Sigmoid colon (tissue), 7 donors: ENCODE measurements around the gene HOXC9. TPM values are rescaled to one million over a fixed set of nuclear protein-coding genes. Genes with fewer than 3 reads are reported as not detected.

Source experiments
- DNase-seq: peaks from one replicate; pipeline ENCODE4 v3.0.0-alpha.2; 2019
- H3K27ac ChIP-seq, 4 donors: fragments of 200-600 bp; sonication (generic); one replicate each; pipeline ENCODE4 v1.5.1; 2016 to 2019; ENCODE audit warnings: mild to moderate bottlenecking in 1 of 4
- H3K27me3 ChIP-seq, 3 donors: fragments of 200-600 bp; sonication (generic); one replicate each; pipeline ENCODE4 v1.5.1; 2019; ENCODE audit warnings: mild to moderate bottlenecking in 1 of 3
- H3K36me3 ChIP-seq, 4 donors: fragments of 200-600 bp; sonication (generic); one replicate each; pipeline ENCODE4 v1.5.1; 2016 to 2019
- H3K4me1 ChIP-seq, 4 donors: fragments of 200-600 bp; sonication (generic); one replicate each; pipeline ENCODE4 v1.5.1; 2017 to 2019
- H3K4me3 ChIP-seq, 4 donors: fragments of 200-600 bp; sonication (generic); one replicate each; pipeline ENCODE4 v1.5.1; 2017 to 2019; ENCODE audit warnings: mild to moderate bottlenecking in 2 of 4, moderate library complexity in 1 of 4
- H3K9me3 ChIP-seq, 4 donors: fragments of 200-600 bp in 3 of 4; sonication (generic) in 3 of 4; one replicate each; pipeline versions ENCODE4 v1.5.1 to v1.6.1; 2013 to 2019
- EP300 ChIP-seq, 4 donors: sonication (generic); formaldehyde crosslinking; IDR thresholded peaks; one replicate each; pipeline ENCODE4 v1.6.1; 2017; ENCODE audit warnings: antibody characterized with exemption in 4 of 4
- POLR2A ChIP-seq, 2 donors: fragments of 450-650 bp; IDR thresholded peaks; one replicate each; pipeline ENCODE4 v1.6.1; 2016; ENCODE audit warnings: antibody characterized with exemption in 2 of 2, mild to moderate bottlenecking in 2 of 2, moderate library complexity in 2 of 2
- POLR2AphosphoS5 ChIP-seq, 4 donors: sonication (generic); formaldehyde crosslinking; IDR thresholded peaks; one replicate each; pipeline ENCODE4 v1.6.1; 2017; ENCODE audit warnings: antibody characterized with exemption in 4 of 4
- WGBS, 2 donors: extraction: QIAGEN DNeasy Blood & Tissue Kit; methylation state at CpG; one replicate each; pipeline ENCODE4 v1.1.7; 2013; 5-methylcytosine and 5-hydroxymethylcytosine counted together
- intact Hi-C: fragments of 100-400 bp; cut with DNase I; formaldehyde crosslinking; loops from one replicate; pipeline ENCODE4 v1.15.1; 2023
- polyA plus RNA-seq, 3 donors: library from polyadenylated mRNA; stranded (reverse); fragments of 200-250 nt; gene quantifications; one replicate each; pipeline ENCODE4 v1.2.3, GENCODE V29; 2013
- total RNA-seq, 4 donors: library from RNA; depleted of rRNA; stranded (reverse); fragments of >200 nt; gene quantifications; one replicate each; pipeline ENCODE4 v1.1.0, GENCODE V29; 2016
- TF ChIP-seq, protein P1 (sequence below), 4 experiments: fragments of 450-650 bp in 3 of 4; fragments of 200-600 bp in 1 of 4; IDR thresholded peaks; one replicate each; pipeline ENCODE4 v1.5.1; 2016 to 2019; ENCODE audit warnings: antibody characterized with exemption in 4 of 4, mild to moderate bottlenecking in 3 of 4, moderate library complexity in 2 of 4
- donor health status: healthy with polysubstance abuse.
- donor health status: Bipolar disorder and iron deficiency.
- donor health status: healthy.

The HOXC9 gene
- total and polyA plus RNA-seq, 7 donors: 0.04 TPM; not detected in 6

DNA sequence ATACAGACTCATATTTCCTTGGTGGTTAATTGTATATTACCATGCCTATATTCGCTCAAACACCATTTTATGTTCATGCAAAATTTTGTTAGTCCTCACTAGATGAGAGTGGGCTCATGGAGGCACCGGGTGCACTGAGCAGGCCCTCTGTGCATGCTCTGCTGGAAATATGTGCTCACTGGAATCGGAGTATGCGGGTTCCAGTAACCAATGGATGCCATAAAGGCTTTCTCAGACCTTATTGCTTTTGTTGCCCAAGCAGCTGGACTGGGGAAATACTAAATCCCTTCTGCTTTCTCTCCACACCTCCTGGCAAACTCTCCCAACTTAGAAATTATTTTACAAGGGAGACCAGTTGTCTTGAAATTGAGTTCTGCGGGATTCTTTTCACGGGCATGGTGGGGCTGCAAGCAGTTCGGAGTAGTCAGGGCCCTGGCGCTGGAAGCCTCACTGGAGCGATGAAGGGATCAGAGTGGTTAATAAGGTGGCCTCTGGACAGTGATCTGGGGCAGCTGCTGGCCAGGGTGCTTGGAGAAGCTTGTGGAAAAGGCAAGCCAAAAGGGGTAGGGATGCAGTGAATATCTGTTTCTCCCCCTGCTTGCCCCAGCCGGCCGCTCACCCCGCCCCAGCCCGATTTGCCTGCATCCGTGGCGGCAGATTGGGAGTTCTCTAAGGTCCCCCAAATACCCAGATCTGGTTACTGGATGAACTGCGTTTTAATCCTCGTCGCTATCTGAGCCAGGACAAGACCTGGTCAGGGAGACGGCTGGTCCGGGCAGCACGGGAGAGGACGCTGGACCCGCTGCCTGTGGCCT, 20.8 kb downstream of the HOXC9 start:
- Histone ChIP-seq H3K9me3 (no peaks in the 10 kb centered on the region), H3K27me3 (peaks cover 63 to 100% (median 100%) of the 10 kb centered on the region in 3 donors), H3K27ac (no peak overlapping the region), H3K4me1 (peaks cover 0 to 36% (median 27%) of the 10 kb centered on the region in 4 donors), H3K4me3 (no peak overlapping the region), H3K36me3 (no peaks in the 10 kb centered on the region)
- TF ChIP-seq POLR2A (IDR thresholded peaks at IDR 0.05): no peak
- TF ChIP-seq EP300 (IDR thresholded peaks at IDR 0.05): no peak
- TF ChIP-seq, protein P1, sequence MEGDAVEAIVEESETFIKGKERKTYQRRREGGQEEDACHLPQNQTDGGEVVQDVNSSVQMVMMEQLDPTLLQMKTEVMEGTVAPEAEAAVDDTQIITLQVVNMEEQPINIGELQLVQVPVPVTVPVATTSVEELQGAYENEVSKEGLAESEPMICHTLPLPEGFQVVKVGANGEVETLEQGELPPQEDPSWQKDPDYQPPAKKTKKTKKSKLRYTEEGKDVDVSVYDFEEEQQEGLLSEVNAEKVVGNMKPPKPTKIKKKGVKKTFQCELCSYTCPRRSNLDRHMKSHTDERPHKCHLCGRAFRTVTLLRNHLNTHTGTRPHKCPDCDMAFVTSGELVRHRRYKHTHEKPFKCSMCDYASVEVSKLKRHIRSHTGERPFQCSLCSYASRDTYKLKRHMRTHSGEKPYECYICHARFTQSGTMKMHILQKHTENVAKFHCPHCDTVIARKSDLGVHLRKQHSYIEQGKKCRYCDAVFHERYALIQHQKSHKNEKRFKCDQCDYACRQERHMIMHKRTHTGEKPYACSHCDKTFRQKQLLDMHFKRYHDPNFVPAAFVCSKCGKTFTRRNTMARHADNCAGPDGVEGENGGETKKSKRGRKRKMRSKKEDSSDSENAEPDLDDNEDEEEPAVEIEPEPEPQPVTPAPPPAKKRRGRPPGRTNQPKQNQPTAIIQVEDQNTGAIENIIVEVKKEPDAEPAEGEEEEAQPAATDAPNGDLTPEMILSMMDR (IDR thresholded peaks at IDR 0.05): no peak
- TF ChIP-seq POLR2AphosphoS5 (IDR thresholded peaks at IDR 0.05): no peak
- 48 to 49% methylated on average over 23 of the region's 23 CpGs for WGBS, 2 donors
- intact Hi-C loops: no loop called here
- no peak for DNase-seq

DNA sequence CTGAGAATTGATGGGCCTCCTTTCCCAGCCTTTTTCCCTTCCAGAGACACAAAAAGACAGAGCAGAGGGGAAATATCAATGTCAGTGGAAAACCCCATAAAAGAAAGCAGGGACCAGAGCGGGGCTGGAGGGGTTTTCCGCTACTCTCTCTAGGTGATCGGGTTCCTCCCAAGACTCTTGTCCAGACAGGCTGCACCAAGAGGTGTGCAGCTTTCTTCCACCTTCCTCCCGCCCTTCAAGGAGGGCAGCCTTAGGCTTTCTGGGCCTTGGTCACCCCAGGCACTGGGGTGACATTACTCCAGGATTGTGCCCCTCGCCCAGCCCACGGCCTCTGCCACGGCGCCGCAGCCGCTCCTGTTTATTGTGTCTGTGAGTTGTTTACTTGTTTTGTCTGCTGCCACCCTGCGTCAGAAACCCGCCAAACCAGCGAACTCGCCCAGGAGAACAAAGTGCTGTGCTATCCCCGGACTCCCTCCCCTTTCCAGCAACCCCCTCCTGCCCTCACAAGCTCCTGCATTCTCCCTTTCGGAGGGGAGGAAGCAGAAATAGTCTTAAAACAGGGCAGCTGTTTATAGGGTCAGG, 21.6 kb downstream of the HOXC9 start:
- TF ChIP-seq POLR2AphosphoS5 (IDR thresholded peaks at IDR 0.05): no peak
- TF ChIP-seq, protein P1 (IDR thresholded peaks at IDR 0.05): no peak
- TF ChIP-seq EP300 (IDR thresholded peaks at IDR 0.05): no peak
- no peak for TF ChIP-seq POLR2A (IDR thresholded peaks at IDR 0.05)
- Histone ChIP-seq H3K4me3 (no peak overlapping the region), H3K27ac (no peak overlapping the region), H3K27me3 (peaks cover 61 to 100% (median 100%) of the 10 kb centered on the region in 3 donors), H3K9me3 (no peaks in the 10 kb centered on the region), H3K4me1 (peaks cover 0 to 35% (median 27%) of the 10 kb centered on the region in 4 donors), H3K36me3 (no peaks in the 10 kb centered on the region)
- intact Hi-C loops: no loop called here
- WGBS, 2 donors: 12 to 21% methylated on average over 16 of the region's 16 CpGs
- DNase-seq: no peak

DNA sequence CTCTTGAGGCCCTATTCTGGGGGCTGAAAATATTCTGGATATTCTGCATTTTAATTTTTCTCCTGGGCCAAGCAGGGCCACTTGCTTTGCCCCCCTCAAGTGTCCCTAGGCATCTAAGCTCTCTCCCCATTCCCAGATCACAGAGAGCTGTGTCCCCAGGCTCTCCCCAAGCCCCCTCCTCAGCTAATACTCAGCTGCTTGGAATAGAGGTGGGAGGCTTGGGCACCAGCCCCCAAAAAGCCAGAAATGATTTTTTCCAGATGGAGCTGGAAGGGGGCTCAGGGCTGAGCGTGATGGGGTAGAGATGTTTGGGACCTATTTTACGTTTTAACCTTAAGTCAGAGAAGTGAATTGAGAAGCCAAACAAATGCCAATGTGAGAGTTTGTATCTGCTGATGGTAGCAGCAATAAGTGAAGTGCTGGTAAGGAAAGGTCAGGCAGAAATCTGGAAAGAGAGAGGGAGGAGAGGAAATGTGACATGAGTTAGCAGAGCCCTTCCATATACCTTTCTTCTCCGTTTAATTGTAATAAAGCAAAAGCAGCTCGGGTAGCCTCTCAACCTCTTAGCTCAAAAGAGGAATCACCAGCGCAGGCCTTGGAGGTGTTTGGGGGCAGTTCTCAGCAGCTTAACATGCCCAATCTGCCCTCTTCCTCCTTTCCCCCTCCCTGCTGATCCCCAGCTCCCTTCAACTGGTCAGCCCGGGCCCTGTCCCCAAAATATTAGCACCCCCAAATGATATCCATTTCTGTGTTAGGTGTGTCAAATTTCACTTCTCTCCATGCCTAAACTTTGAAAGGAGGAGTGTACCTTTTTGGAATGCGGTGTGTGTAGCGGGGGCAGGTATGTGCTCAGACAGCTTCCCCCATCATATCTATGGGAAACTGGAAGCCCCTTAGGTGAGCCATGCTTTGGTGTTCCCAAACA, 23.3 kb downstream of the HOXC9 start:
- no peaks in the 10 kb centered on the region for H3K9me3 ChIP-seq
- peaks cover 60 to 100% (median 100%) of the 10 kb centered on the region in 3 donors for H3K27me3 ChIP-seq
- DNase-seq: no peak
- TF ChIP-seq EP300 (IDR thresholded peaks at IDR 0.05): no peak
- no peak for TF ChIP-seq POLR2AphosphoS5 (IDR thresholded peaks at IDR 0.05)
- TF ChIP-seq, protein P1 (IDR thresholded peaks at IDR 0.05): no peak
- TF ChIP-seq POLR2A (IDR thresholded peaks at IDR 0.05): no peak
- no peak overlapping the region for H3K27ac ChIP-seq
- 33 to 34% methylated on average over 8 of the region's 8 CpGs for WGBS, 2 donors
- H3K4me1 ChIP-seq: peaks cover 0 to 18% (median 14%) of the 10 kb centered on the region in 4 donors
- intact Hi-C loops: no loop called here
- no peak overlapping the region for H3K4me3 ChIP-seq
- H3K36me3 ChIP-seq: no peaks in the 10 kb centered on the region

DNA sequence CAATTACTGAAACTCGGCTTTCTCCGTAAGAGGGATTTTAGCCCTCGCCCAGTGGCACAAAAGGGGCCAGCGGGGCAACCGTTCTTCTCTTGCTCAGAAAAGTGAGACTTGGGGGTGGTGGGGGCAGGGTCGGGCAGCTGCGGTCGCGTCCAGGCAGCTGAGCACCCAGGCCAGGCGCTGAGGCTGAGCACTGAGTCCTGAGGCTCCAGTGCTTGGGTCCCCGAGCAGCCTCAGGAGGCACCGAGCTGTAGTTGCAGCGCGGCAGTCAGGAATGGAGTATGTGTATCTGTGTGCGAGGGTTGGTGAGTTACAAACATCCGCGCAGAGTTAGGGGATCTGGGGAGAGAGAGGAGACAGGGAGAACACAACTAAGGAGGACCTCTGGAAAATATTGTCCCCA, 24.2 kb downstream of the HOXC9 start:
- H3K27me3 ChIP-seq: peaks cover 60 to 100% (median 100%) of the 10 kb centered on the region in 3 donors
- no peak overlapping the region for H3K4me3 ChIP-seq
- no peaks in the 10 kb centered on the region for H3K9me3 ChIP-seq
- DNase-seq: no peak
- H3K36me3 ChIP-seq: no peaks in the 10 kb centered on the region
- 23 to 29% methylated on average over 17 of the region's 17 CpGs for WGBS, 2 donors
- TF ChIP-seq, protein P1 (IDR thresholded peaks at IDR 0.05): no peak
- TF ChIP-seq EP300 (IDR thresholded peaks at IDR 0.05) (no peak), POLR2AphosphoS5 (IDR thresholded peaks at IDR 0.05) (no peak), POLR2A (IDR thresholded peaks at IDR 0.05) (no peak)
- H3K4me1 ChIP-seq: peaks cover 0 to 17% (median 11%) of the 10 kb centered on the region in 4 donors
- intact Hi-C loops: no loop called here
- H3K27ac ChIP-seq: no peak overlapping the region
